Pancreas (tissue), 10 donors: ENCODE data around the gene TMC3. TPM values are rescaled to one million over a fixed set of nuclear protein-coding genes. Genes with fewer than 3 reads are reported as not detected.

Source experiments
- ATAC-seq, 4 donors: fragments of 200-7000 bp; cut with Tn5 transposase; one replicate each; pipeline versions ENCODE4 v1.8.0 to v1.9.1; 2020; ENCODE audit warnings: mild to moderate bottlenecking in 4 of 4, moderate library complexity in 4 of 4
- DNase-seq, 6 donors: peaks; one replicate each; pipeline ENCODE4 v3.0.0-alpha.2; 2020
- FAIRE-seq: peaks from 2 replicates; lab custom pipeline; 2012; peaks lifted over from hg19 to GRCh38; lab: Jason Lieb, UNC
- H3K27ac ChIP-seq, 4 donors: fragments of 200-600 bp; sonication (generic); 1 replicate in 3 of 4; 2 replicates in 1 of 4; pipeline versions ENCODE4 v1.5.0 to v1.8.0; 2020
- H3K27me3 ChIP-seq, 4 donors: fragments of 200-600 bp; one replicate each; pipeline ENCODE4 v1.8.0; 2021
- H3K36me3 ChIP-seq, 3 donors: fragments of 200-600 bp; sonication (generic) in 1 of 3; one replicate each; pipeline versions ENCODE4 v1.5.0 to v1.8.0; 2020 to 2021
- H3K4me1 ChIP-seq, 3 donors: fragments of 200-600 bp; one replicate each; pipeline ENCODE4 v1.8.0; 2021
- H3K4me3 ChIP-seq, 4 donors: fragments of 200-600 bp; sonication (generic) in 2 of 4; one replicate each; pipeline versions ENCODE4 v1.5.0 to v1.8.0; 2020 to 2021
- H3K9me3 ChIP-seq, 4 donors: fragments of 200-600 bp; one replicate each; pipeline ENCODE4 v1.8.0; 2021
- WGBS, 2 donors: extraction: QIAGEN DNeasy Blood & Tissue Kit; methylation state at CpG; one replicate each; pipeline ENCODE4 v1.1.7; 2013; 5-methylcytosine and 5-hydroxymethylcytosine counted together
- intact Hi-C, 3 donors: fragments of 100-400 bp; cut with DNase I; formaldehyde crosslinking; loops; one replicate each; pipeline versions ENCODE4 v1.11.1 to v1.14.2; 2022
- polyA plus RNA-seq, 2 donors: library from polyadenylated mRNA; stranded (reverse); fragments of 200-250 nt; gene quantifications; one replicate each; pipeline ENCODE4 v1.2.3, GENCODE V29; 2013
- total RNA-seq, 6 donors: library from RNA; stranded (reverse); fragmentation: NEBNext Ultra II Directional in 4 of 6; extraction: Animal tissue kit (Norgen Biotek cat#: 25700) in 4 of 6; gene quantifications; one replicate each; pipeline versions ENCODE4 v1.2.1 to v1.2.4, GENCODE V29; 2021 to 2023
- TF ChIP-seq, protein P1 (sequence below), 4 donors: fragments of 200-600 bp; sonication (generic) in 3 of 4; IDR thresholded peaks; one replicate each; pipeline versions ENCODE4 v1.5.0 to v1.8.0; 2021; ENCODE audit warnings: antibody characterized with exemption in 4 of 4
- donor health status: healthy with polysubstance abuse.
- donor health status: DM: no; HTN: no; CAD: no; lungs with moderate emphysema.
- donor health status: DM: no; HTN: no; CAD: no.
- donor health status: control.
- donor health status: control.
- donor health status: Bipolar disorder and iron deficiency.
- donor health status: DM: yes; HTN: yes; CAD: no.
- donor health status: DM: no; HTN: no; CAD: no.
- donor health status: DM: no; HTN: no; CAD: no.
- donor health status: DM: yes; HTN: yes; CAD: no.

TMC3 gene
- total and polyA plus RNA-seq, 8 donors = 0.03 to 0.05 TPM; not detected in 6

- no peak overlapping the region for H3K27ac ChIP-seq
- TF ChIP-seq, protein P1, sequence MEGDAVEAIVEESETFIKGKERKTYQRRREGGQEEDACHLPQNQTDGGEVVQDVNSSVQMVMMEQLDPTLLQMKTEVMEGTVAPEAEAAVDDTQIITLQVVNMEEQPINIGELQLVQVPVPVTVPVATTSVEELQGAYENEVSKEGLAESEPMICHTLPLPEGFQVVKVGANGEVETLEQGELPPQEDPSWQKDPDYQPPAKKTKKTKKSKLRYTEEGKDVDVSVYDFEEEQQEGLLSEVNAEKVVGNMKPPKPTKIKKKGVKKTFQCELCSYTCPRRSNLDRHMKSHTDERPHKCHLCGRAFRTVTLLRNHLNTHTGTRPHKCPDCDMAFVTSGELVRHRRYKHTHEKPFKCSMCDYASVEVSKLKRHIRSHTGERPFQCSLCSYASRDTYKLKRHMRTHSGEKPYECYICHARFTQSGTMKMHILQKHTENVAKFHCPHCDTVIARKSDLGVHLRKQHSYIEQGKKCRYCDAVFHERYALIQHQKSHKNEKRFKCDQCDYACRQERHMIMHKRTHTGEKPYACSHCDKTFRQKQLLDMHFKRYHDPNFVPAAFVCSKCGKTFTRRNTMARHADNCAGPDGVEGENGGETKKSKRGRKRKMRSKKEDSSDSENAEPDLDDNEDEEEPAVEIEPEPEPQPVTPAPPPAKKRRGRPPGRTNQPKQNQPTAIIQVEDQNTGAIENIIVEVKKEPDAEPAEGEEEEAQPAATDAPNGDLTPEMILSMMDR (IDR thresholded peaks at IDR 0.05) = no peak
- FAIRE-seq = no peak
These were observed 1.4 kb downstream of the TMC3 start for GRCh38 chr15:81372575-81372974.

DNA sequence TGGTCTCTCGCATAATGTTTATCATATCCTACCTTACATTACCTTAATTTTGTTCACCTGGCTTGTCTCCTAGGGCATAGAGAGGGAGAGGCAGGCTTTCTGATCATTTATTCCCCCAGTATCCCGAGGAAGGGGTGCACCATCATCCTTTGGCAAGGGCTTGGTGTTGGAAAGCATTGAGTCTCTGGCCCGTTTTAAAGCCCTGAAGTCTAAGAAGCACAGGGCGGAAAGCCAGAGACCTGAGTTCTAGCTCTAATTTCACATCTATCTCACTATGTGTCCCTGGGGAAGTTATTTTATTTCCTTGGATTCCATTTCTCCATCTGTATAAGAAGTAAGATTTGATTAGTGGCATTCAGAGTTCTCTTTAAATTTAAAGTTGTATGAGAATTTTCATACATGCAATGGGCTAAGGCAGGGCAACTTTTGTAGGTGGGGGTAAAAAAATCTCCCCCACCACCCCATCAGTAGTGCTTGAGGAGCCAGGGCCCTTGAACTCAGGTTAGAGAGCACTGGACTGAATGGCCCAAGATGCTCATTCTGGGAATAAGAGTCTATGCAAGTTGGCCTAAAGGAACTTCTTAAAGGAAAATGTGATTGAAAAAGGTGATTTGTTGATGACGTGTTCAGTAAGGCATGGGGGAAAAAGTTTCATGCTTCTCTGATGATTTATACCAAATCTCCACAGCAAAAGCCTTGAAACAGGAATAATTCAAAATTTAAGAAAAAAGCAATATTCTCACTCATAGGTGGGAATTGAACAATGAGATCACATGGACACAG lies 10.1 kb downstream of the TMC3 start:
- no peak for FAIRE-seq
- Histone ChIP-seq H3K36me3 (peaks cover 0 to 3% (median 0%) of the 10 kb centered on the region in 3 donors), H3K27ac (no peak overlapping the region), H3K4me3 (no peak overlapping the region), H3K9me3 (no peaks in the 10 kb centered on the region), H3K4me1 (no peaks in the 10 kb centered on the region), H3K27me3 (no peaks in the 10 kb centered on the region)
- TF ChIP-seq, protein P1 (IDR thresholded peaks at IDR 0.05) = no peak
- intact Hi-C loops = no loop called here
- WGBS, 2 donors = 87 to 88% methylated on average over 5 of the region's 5 CpGs
- no peak for DNase-seq
- no peak for ATAC-seq

More at GRCh38 chr15:81372575-81372974, 1.4 kb downstream of the TMC3 start:
- ATAC-seq (no peak), DNase-seq (no peak)
- WGBS, 2 donors = 79 to 84% methylated on average over 3 of the region's 3 CpGs
- Histone ChIP-seq H3K4me1 (peaks cover 3 to 4% (median 3%) of the 10 kb centered on the region in 3 donors), H3K27me3 (no peaks in the 10 kb centered on the region), H3K4me3 (no peak overlapping the region), H3K9me3 (no peaks in the 10 kb centered on the region), H3K36me3 (peaks cover 0 to 8% (median 0%) of the 10 kb centered on the region in 3 donors)
- intact Hi-C loops = no loop called here

GRCh38 chr15:81363276-81363675 lies 10.7 kb downstream of the TMC3 start:
- no peak for ATAC-seq

DNA sequence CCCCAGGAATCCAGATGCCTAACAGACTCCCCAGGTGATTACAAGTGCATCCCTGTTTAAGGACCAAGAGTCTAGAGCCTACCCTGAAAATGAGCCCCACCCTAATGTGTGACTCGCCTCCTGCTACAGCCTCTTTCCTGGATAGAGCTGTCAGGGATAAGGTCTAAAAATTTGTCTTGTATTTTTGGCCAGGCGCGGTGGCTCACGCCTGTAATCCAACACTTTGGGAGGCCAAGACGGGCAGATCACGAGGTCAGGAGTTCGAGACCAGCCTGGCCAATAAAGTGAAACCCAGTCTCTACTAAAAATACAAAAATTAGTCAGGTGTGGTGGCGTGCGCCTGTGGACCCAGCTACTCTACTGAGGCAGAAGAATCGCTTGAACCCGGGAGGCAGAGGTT lies 11.2 kb downstream of the TMC3 start:
- no peaks in the 10 kb centered on the region for H3K27me3 ChIP-seq
- WGBS, 2 donors = 90 to 94% methylated on average over 11 of the region's 11 CpGs
- no peak overlapping the region for H3K27ac ChIP-seq
- no peaks in the 10 kb centered on the region for H3K4me1 ChIP-seq
- H3K36me3 ChIP-seq = no peaks in the 10 kb centered on the region
- intact Hi-C loops = no loop called here
- H3K9me3 ChIP-seq = no peaks in the 10 kb centered on the region
- ATAC-seq (no peak), FAIRE-seq (no peak), DNase-seq (no peak)
- TF ChIP-seq, protein P1 (IDR thresholded peaks at IDR 0.05) = no peak
- no peak overlapping the region for H3K4me3 ChIP-seq

More at GRCh38 chr15:81363276-81363675, 10.7 kb downstream of the TMC3 start:
- WGBS, 2 donors = 87 to 89% methylated on average over 3 of the region's 3 CpGs
- H3K4me3 ChIP-seq = no peak overlapping the region
- no peaks in the 10 kb centered on the region for H3K27me3 ChIP-seq
- H3K4me1 ChIP-seq = no peaks in the 10 kb centered on the region
- no peak for DNase-seq
- no peaks in the 10 kb centered on the region for H3K36me3 ChIP-seq
- no peak for FAIRE-seq
- no peaks in the 10 kb centered on the region for H3K9me3 ChIP-seq
- H3K27ac ChIP-seq = no peak overlapping the region
- TF ChIP-seq, protein P1 (IDR thresholded peaks at IDR 0.05) = no peak
- intact Hi-C loops = no loop called here

- no peak for DNase-seq
- FAIRE-seq = no peak
- no peaks in the 10 kb centered on the region for H3K27me3 ChIP-seq
- H3K9me3 ChIP-seq = no peaks in the 10 kb centered on the region
- H3K4me1 ChIP-seq = no peaks in the 10 kb centered on the region
- ATAC-seq = no peak
- no peaks in the 10 kb centered on the region for H3K36me3 ChIP-seq
- no peak overlapping the region for H3K4me3 ChIP-seq
- no peak overlapping the region for H3K27ac ChIP-seq
- TF ChIP-seq, protein P1 (IDR thresholded peaks at IDR 0.05) = no peak
- intact Hi-C loops = no loop called here
- 89 to 93% methylated on average over 7 of the region's 7 CpGs for WGBS, 2 donors
These were observed 12.1 kb downstream of the TMC3 start for GRCh38 chr15:81361891-81362290.
